ENCODE results near the gene CALY.
"Not testable (repeated sequence)": the region's sequence is repeated elsewhere in the genome, so short reads cannot be mapped to it uniquely, and the experiment has no call there.

Gene CALY

GRCh38 chr10:133336577-133337369 is at the start of gene CALY:
Gene CALY, minus strand, starts transcription at chr10:133336896. Its CDS starts 7,907 bp downstream, at chr10:133328989.
- DNase-seq = peak; percentile 63 to 72

- DNase-seq = no peak
Observed at GRCh38 chr10:133385214-133385613, 48.5 kb upstream of the CALY start.

GRCh38 chr10:133384071-133384470 is 47.4 kb upstream of the CALY start:
- DNase-seq = no peak

GRCh38 chr10:133383551-133383950 is 46.9 kb upstream of the CALY start:
- DNase-seq = no peak

GRCh38 chr10:133381036-133381435 is 44.3 kb upstream of the CALY start:
- no peak for DNase-seq

- no peak for DNase-seq
Observed at GRCh38 chr10:133379801-133380666, 43.3 kb upstream of the CALY start.

GRCh38 chr10:133379152-133379800 is 42.6 kb upstream of the CALY start, which contains the start of gene PAOX:
Gene PAOX, plus strand, starts transcription at chr10:133379262. Its CDS starts 55 bp downstream, at chr10:133379317.
- peak; percentile 77 to 82 for DNase-seq

- DNase-seq = peak; percentile 72 to 79
Observed at GRCh38 chr10:133378251-133379096, 41.8 kb upstream of the CALY start.

- no peak for DNase-seq
Observed at GRCh38 chr10:133377818-133378250, 41.1 kb upstream of the CALY start.

GRCh38 chr10:133377025-133377817 is 40.5 kb upstream of the CALY start:
- DNase-seq = no peak

- DNase-seq = not testable (repeated sequence)
Observed at GRCh38 chr10:133376183-133376582, 39.5 kb upstream of the CALY start.

- no peak for DNase-seq
Observed at GRCh38 chr10:133375357-133376115, 38.8 kb upstream of the CALY start.

GRCh38 chr10:133373174-133374090 is 36.7 kb upstream of the CALY start, which contains the start of gene ECHS1:
Gene ECHS1, minus strand, starts transcription at chr10:133373354. Its CDS starts 21 bp downstream, at chr10:133373333.
- peak; percentile 98 for DNase-seq

- no peak for DNase-seq
Observed at GRCh38 chr10:133372507-133372906, 35.8 kb upstream of the CALY start.

GRCh38 chr10:133370030-133370786 is 33.5 kb upstream of the CALY start:
- no peak for DNase-seq

- DNase-seq = no peak
Observed at GRCh38 chr10:133368153-133368552, 31.5 kb upstream of the CALY start.

- not testable (repeated sequence) for DNase-seq
Observed at GRCh38 chr10:133367461-133367860, 30.8 kb upstream of the CALY start.

GRCh38 chr10:133366751-133367150 is 30.1 kb upstream of the CALY start:
- no peak for DNase-seq

- no peak for DNase-seq
Observed at GRCh38 chr10:133366130-133366478, 29.4 kb upstream of the CALY start.
